Uterus (tissue), 2 donors: ENCODE data around the gene PLSCR5.

Experiments
- CTCF ChIP-seq, 4 experiments: fragments of 200-600 bp in 2 of 4; fragments of 450-650 bp in 2 of 4; sonication (generic) in 2 of 4; IDR thresholded peaks; one replicate each; pipeline ENCODE4 v1.5.1; 2016 to 2019; ENCODE audit warnings: antibody characterized with exemption in 4 of 4, mild to moderate bottlenecking in 2 of 4, moderate library complexity in 1 of 4
- POLR2A ChIP-seq, 2 donors: fragments of 450-650 bp; IDR thresholded peaks; one replicate each; pipeline ENCODE4 v1.6.1; 2016; ENCODE audit warnings: antibody characterized with exemption in 2 of 2, mild to moderate bottlenecking in 1 of 2, moderate library complexity in 1 of 2

DNA sequence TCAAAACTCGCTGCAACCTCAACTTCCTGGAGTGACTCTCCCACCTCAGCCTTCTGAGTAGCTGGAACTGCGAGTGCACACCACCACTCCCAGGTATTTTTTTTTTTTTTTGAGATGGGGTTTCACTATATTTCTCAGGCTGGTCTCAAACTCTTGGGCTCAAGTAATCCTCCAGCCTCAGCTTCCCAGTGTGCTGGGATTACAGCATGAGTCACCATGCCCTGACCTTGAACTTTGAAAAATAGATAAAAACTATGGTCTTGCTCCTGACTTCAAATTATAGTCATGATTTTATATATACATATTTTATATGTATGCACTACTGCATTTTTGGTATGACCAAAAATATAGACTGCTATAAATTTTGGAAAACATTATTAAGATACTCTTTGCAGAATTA is 6.9 kb upstream of the PLSCR5 start:
- TF ChIP-seq CTCF (IDR thresholded peaks at IDR 0.05), result no peak
- TF ChIP-seq POLR2A (IDR thresholded peaks at IDR 0.05), result no peak
